ENCODE data around the gene ACP7.
"Not testable (repeated sequence)": the region's sequence is repeated elsewhere in the genome, so short reads cannot be mapped to it uniquely, and the experiment has no call there.

The ACP7 gene

GRCh38 chr19:39083983-39084731, at the start of gene ACP7:
Gene ACP7 (plus strand): TSS chr19:39084368. CDS start chr19:39085270, 902 bp downstream.
- peak in 18 of 56 donors; percentile 4 to 50 (median 24) for DNase-seq

GRCh38 chr19:39036581-39036980, 47.6 kb upstream of the ACP7 start:
- no peak for DNase-seq

- DNase-seq, result no peak
Observed at GRCh38 chr19:39037194-39037593, 47.0 kb upstream of the ACP7 start.

- peak in 14 of 56 donors; percentile 1 to 22 (median 4) for DNase-seq
Observed at GRCh38 chr19:39038098-39038497, 46.1 kb upstream of the ACP7 start.

- DNase-seq, result no peak
Observed at GRCh38 chr19:39045506-39045905, 38.7 kb upstream of the ACP7 start.

GRCh38 chr19:39046037-39046821, 37.9 kb upstream of the ACP7 start:
- no peak for DNase-seq

- DNase-seq, result no peak
Observed at GRCh38 chr19:39047073-39047472, 37.1 kb upstream of the ACP7 start.

- peak in 51 of 56 donors; percentile 3 to 85 (median 57) for DNase-seq
Observed at GRCh38 chr19:39052243-39052746, 31.9 kb upstream of the ACP7 start.

- DNase-seq, result peak in 38 of 56 donors; percentile 6 to 63 (median 32)
Observed at GRCh38 chr19:39052846-39053245, 31.3 kb upstream of the ACP7 start.

- DNase-seq, result peak in 34 of 56 donors; percentile 8 to 66 (median 36)
Observed at GRCh38 chr19:39053276-39054090, 30.7 kb upstream of the ACP7 start.

- DNase-seq, result no peak
Observed at GRCh38 chr19:39054091-39054470, 30.1 kb upstream of the ACP7 start.

- DNase-seq, result no peak
Observed at GRCh38 chr19:39057615-39058014, 26.6 kb upstream of the ACP7 start.

GRCh38 chr19:39059302-39059701, 24.9 kb upstream of the ACP7 start:
- no peak for DNase-seq

- no peak for DNase-seq
Observed at GRCh38 chr19:39060171-39060570, 24.0 kb upstream of the ACP7 start.

- DNase-seq, result no peak
Observed at GRCh38 chr19:39064405-39064804, 19.8 kb upstream of the ACP7 start.

- DNase-seq, result no peak
Observed at GRCh38 chr19:39065928-39066327, 18.2 kb upstream of the ACP7 start.

GRCh38 chr19:39067104-39067503, 17.1 kb upstream of the ACP7 start:
- no peak for DNase-seq

- not testable (repeated sequence) for DNase-seq
Observed at GRCh38 chr19:39068259-39068658, 15.9 kb upstream of the ACP7 start.

- DNase-seq, result no peak
Observed at GRCh38 chr19:39070888-39071287, 13.3 kb upstream of the ACP7 start.

GRCh38 chr19:39074205-39074692, 9.9 kb upstream of the ACP7 start:
- DNase-seq, result no peak

- no peak for DNase-seq
Observed at GRCh38 chr19:39074942-39075341, 9.2 kb upstream of the ACP7 start.

Measured in nucleus accumbens (tissue), 56 donors.